SU-DHL-6 (cell line): ENCODE measurements around the gene ETFA.

Source experiments
- H2AFZ ChIP-seq: fragments of 200-600 bp; sonication (generic); 2 replicates; pipeline ENCODE4 v1.6.1; 2014; ENCODE audit warnings: low read depth, mild to moderate bottlenecking, moderate library complexity, mixed read lengths, antibody characterized with exemption, low read length; ENCODE audit not compliant: severe bottlenecking
- H3F3A ChIP-seq: fragments of 200-600 bp; shearing (Covaris generic); 2 replicates; pipeline ENCODE4 v1.6.0; 2016; ENCODE audit warnings: antibody characterized with exemption, mild to moderate bottlenecking; ENCODE audit not compliant: insufficient read depth
- H3K27ac ChIP-seq: fragments of 200-600 bp; sonication (generic); 2 replicates; pipeline ENCODE4 v1.5.1; 2016; ENCODE audit warnings: low read depth, mild to moderate bottlenecking, low read length, moderate library complexity, mixed read lengths
- H3K27me3 ChIP-seq: fragments of 200-600 bp; sonication (generic), shearing (Covaris generic); 2 replicates; pipeline ENCODE4 v1.6.0; 2014; ENCODE audit warnings: mild to moderate bottlenecking, low read length
- H3K36me3 ChIP-seq: fragments of 200-600 bp; sonication (generic); 2 replicates; pipeline ENCODE4 v1.6.1; 2014; ENCODE audit warnings: mild to moderate bottlenecking, low read length, mixed read lengths
- H3K4me2 ChIP-seq: fragments of 300-600, 200-600 bp; shearing (Covaris generic), sonication (generic); 2 replicates; pipeline ENCODE4 v1.6.0; 2014; ENCODE audit warnings: low read length, low read depth, mild to moderate bottlenecking; ENCODE audit not compliant: poor library complexity, severe bottlenecking
- H3K4me3 ChIP-seq: fragments of 200-600 bp; sonication (generic); 2 replicates; pipeline ENCODE4 v1.5.1; 2014; ENCODE audit warnings: antibody characterized with exemption, low read length, mild to moderate bottlenecking, mixed read lengths; ENCODE audit not compliant: insufficient read depth, poor library complexity, severe bottlenecking
- H3K79me2 ChIP-seq: fragments of 200-600 bp; sonication (generic); 2 replicates; pipeline ENCODE4 v1.6.1; 2014; ENCODE audit warnings: mild to moderate bottlenecking, low read length, moderate library complexity; ENCODE audit not compliant: insufficient read depth
- H3K9ac ChIP-seq: fragments of 200-600 bp; sonication (generic); 2 replicates; pipeline ENCODE4 v1.7.0; 2014; ENCODE audit warnings: mild to moderate bottlenecking, low read length
- H3K9me2 ChIP-seq: fragments of 200-600 bp; sonication (generic); replicated peaks from 2 replicates; pipeline ENCODE4 v1.6.1; 2014; ENCODE audit warnings: low read length; ENCODE audit not compliant: insufficient read depth
- H3K9me3 ChIP-seq: fragments of 200-600 bp; sonication (generic); 2 replicates; pipeline ENCODE4 v1.6.1; 2014; ENCODE audit warnings: low read length, mixed read lengths; ENCODE audit not compliant: insufficient read depth
- H4K20me1 ChIP-seq: fragments of 200-600 bp; sonication (generic); 2 replicates; pipeline ENCODE4 v1.6.1; 2014; ENCODE audit warnings: low read depth, mild to moderate bottlenecking, antibody characterized with exemption, low read length, moderate library complexity, mixed read lengths
- EZH2phosphoT487 ChIP-seq: fragments of 200-600 bp; sonication (generic), shearing (Covaris generic); conservative IDR thresholded peaks from 2 replicates; pipeline ENCODE4 v1.6.1; 2018; ENCODE audit warnings: mild to moderate bottlenecking, antibody characterized with exemption, low read length, moderate library complexity, mixed read lengths
- TF ChIP-seq, protein P1 (sequence below): fragments of 200-600 bp; sonication (generic); IDR thresholded peaks from one replicate; pipeline ENCODE4 v1.5.1; 2017; ENCODE audit warnings: antibody characterized with exemption, mild to moderate bottlenecking, low read length, moderate library complexity; ENCODE audit not compliant: insufficient read depth, poor library complexity, severe bottlenecking

The ETFA gene

GRCh38 chr15:76179023-76179422 lies 132.2 kb downstream of the ETFA start:
- Histone ChIP-seq H3F3A (no peaks in the 10 kb centered on the region), H3K79me2 (no peaks in the 10 kb centered on the region), H3K9ac (no peak overlapping the region), H4K20me1 (no peaks in the 10 kb centered on the region), H3K9me3 (no peaks in the 10 kb centered on the region), H3K4me2 (no peak overlapping the region), H2AFZ (no peak overlapping the region), H3K27ac (no peak overlapping the region), H3K9me2 (no peaks in the 10 kb centered on the region), H3K4me3 (no peak overlapping the region), H3K36me3 (no peaks in the 10 kb centered on the region), H3K27me3 (no peaks in the 10 kb centered on the region)
- no peak for TF ChIP-seq EZH2phosphoT487
- TF ChIP-seq, protein P1, sequence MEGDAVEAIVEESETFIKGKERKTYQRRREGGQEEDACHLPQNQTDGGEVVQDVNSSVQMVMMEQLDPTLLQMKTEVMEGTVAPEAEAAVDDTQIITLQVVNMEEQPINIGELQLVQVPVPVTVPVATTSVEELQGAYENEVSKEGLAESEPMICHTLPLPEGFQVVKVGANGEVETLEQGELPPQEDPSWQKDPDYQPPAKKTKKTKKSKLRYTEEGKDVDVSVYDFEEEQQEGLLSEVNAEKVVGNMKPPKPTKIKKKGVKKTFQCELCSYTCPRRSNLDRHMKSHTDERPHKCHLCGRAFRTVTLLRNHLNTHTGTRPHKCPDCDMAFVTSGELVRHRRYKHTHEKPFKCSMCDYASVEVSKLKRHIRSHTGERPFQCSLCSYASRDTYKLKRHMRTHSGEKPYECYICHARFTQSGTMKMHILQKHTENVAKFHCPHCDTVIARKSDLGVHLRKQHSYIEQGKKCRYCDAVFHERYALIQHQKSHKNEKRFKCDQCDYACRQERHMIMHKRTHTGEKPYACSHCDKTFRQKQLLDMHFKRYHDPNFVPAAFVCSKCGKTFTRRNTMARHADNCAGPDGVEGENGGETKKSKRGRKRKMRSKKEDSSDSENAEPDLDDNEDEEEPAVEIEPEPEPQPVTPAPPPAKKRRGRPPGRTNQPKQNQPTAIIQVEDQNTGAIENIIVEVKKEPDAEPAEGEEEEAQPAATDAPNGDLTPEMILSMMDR: no peak

DNA sequence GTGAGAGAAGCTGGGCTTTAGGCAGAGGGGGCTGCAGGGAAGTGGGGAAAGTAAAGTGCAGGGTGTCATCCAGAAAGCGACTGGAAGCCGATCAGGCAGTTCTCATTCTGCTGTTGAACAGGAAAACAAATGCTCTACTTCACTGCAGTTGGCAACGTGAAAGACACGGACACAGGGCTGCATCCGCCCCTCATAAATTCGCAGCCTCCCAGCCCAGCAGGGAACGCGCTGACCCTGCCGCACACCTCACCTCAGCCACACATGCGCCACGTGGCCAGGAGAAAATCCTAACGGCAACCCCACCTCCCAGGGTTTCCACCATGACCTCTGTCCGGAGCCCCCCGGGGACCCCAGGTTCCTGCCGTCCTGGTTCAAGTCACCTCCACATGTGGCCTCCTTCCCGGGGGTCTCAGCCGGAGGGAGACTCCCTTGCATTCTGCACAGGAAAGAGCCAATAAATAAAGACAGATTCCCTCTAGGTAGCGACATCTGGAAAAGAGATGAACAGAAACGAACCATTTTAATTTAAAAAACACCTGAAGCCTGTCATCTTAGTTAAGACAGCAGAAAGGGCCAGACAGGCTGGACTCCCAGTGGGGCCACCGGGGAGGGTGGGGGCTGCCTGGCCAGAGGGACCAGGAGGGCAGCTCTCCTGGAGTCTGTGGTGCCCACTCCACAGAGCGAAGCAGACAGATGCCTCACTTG lies 132.8 kb downstream of the ETFA start:
- H3K9ac ChIP-seq: no peak overlapping the region
- H3K4me2 ChIP-seq: no peak overlapping the region
- H3K9me2 ChIP-seq: no peaks in the 10 kb centered on the region
- no peak overlapping the region for H3K4me3 ChIP-seq
- H3K27me3 ChIP-seq: no peaks in the 10 kb centered on the region
- no peaks in the 10 kb centered on the region for H3K79me2 ChIP-seq
- no peak overlapping the region for H3K27ac ChIP-seq
- H2AFZ ChIP-seq: no peak overlapping the region
- no peaks in the 10 kb centered on the region for H3F3A ChIP-seq
- no peaks in the 10 kb centered on the region for H3K36me3 ChIP-seq
- TF ChIP-seq, protein P1: no peak
- no peak for TF ChIP-seq EZH2phosphoT487
- no peaks in the 10 kb centered on the region for H3K9me3 ChIP-seq
- H4K20me1 ChIP-seq: no peaks in the 10 kb centered on the region

DNA sequence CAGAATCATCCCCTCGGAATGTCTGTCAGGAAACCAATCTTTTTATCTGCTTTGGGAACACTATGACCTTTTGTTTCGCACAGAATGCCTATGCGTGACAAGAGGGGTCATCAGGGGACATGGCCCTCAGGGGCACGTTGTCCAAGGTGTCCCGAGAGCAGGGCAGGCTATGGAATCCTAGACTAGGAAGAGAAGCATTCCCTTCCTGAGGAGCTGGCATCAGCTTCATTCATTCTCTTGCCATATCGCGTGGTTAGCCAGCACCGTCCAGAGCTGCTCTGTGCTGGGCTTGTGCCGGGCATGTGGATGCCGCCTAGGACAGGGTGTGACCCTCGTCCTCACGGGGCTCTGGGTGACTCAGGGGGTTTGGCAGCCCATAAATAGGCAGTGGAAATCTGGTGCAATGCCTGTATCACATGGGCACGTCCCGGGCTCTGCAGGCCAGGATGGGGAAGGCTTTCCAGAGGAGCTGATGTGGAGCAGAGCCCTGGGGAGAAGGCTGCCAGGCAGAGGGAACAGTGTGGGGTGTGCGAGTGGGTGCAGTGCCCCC lies 133.7 kb downstream of the ETFA start:
- Histone ChIP-seq H3K27me3 (no peaks in the 10 kb centered on the region), H4K20me1 (no peaks in the 10 kb centered on the region), H3K9ac (no peak overlapping the region), H3K9me3 (no peaks in the 10 kb centered on the region), H3F3A (no peaks in the 10 kb centered on the region), H2AFZ (no peak overlapping the region), H3K36me3 (no peaks in the 10 kb centered on the region), H3K9me2 (no peaks in the 10 kb centered on the region), H3K79me2 (no peaks in the 10 kb centered on the region), H3K27ac (no peak overlapping the region), H3K4me2 (no peak overlapping the region), H3K4me3 (no peak overlapping the region)
- no peak for TF ChIP-seq EZH2phosphoT487
- TF ChIP-seq, protein P1: no peak
